ENCODE results near the gene SULF2. TPM values are rescaled to one million over a fixed set of nuclear protein-coding genes. Genes with fewer than 3 reads are reported as not detected.

The SULF2 gene
- total RNA-seq, 1 donor from 2014 or later = 0.20 TPM

- TF ChIP-seq CTCF (IDR thresholded peaks at IDR 0.05) = no peak
- ATAC-seq (ENCODE audit: low read depth) = no peak
- Mint-ChIP-seq H3K27me3 (peaks cover 12% of the 10 kb centered on the region), H3K27ac (no peak overlapping the region), H3K4me3 (no peak overlapping the region), H3K4me1 (peaks cover 12% of the 10 kb centered on the region), H3K9me3 (no peaks in the 10 kb centered on the region), H3K36me3 (ENCODE audit: low read depth) (no peaks in the 10 kb centered on the region)
- intact Hi-C loops (cut with micrococcal nuclease) = no loop called here
- DNase-seq = no peak
- CTCF ChIA-PET = no interaction called here
- POLR2A ChIA-PET = no interaction called here
Observed at GRCh38 chr20:47744803-47745202, 40.5 kb downstream of the SULF2 start.

- H3K27ac Mint-ChIP-seq = no peak overlapping the region
Observed at GRCh38 chr20:47743671-47744070, 41.6 kb downstream of the SULF2 start.

GRCh38 chr20:47741669-47742608 lies 43.3 kb downstream of the SULF2 start:
- Mint-ChIP-seq H3K9me3 (no peaks in the 10 kb centered on the region), H3K36me3 (ENCODE audit: low read depth) (no peaks in the 10 kb centered on the region), H3K27ac (no peak overlapping the region), H3K27me3 (peaks cover 12% of the 10 kb centered on the region), H3K4me1 (no peaks in the 10 kb centered on the region), H3K4me3 (no peak overlapping the region)
- ATAC-seq (ENCODE audit: low read depth) = no peak
- ChIA-PET POLR2A (no interaction called here), CTCF (no interaction called here)
- intact Hi-C loops (cut with micrococcal nuclease) = no loop called here
- no peak for DNase-seq
- TF ChIP-seq CTCF (IDR thresholded peaks at IDR 0.05) = no peak

More at GRCh38 chr20:47743671-47744070, 41.6 kb downstream of the SULF2 start:
- intact Hi-C loops (cut with micrococcal nuclease) = no loop called here
- Mint-ChIP-seq H3K36me3 (ENCODE audit: low read depth) (no peaks in the 10 kb centered on the region), H3K4me1 (peaks cover 5% of the 10 kb centered on the region), H3K4me3 (no peak overlapping the region), H3K9me3 (no peaks in the 10 kb centered on the region), H3K27me3 (peaks cover 12% of the 10 kb centered on the region)
- POLR2A ChIA-PET = no interaction called here
- CTCF ChIA-PET = no interaction called here
- ATAC-seq (ENCODE audit: low read depth) (no peak), DNase-seq (no peak)
- TF ChIP-seq CTCF (IDR thresholded peaks at IDR 0.05) = no peak

- ChIA-PET CTCF (no interaction called here), POLR2A (no interaction called here)
- DNase-seq = no peak
- no peaks in the 10 kb centered on the region for H3K36me3 Mint-ChIP-seq (ENCODE audit: low read depth)
- peaks cover 3% of the 10 kb centered on the region for H3K4me1 Mint-ChIP-seq
- H3K9me3 Mint-ChIP-seq = no peaks in the 10 kb centered on the region
- H3K4me3 Mint-ChIP-seq = no peak overlapping the region
- peaks cover 14% of the 10 kb centered on the region for H3K27me3 Mint-ChIP-seq
- ATAC-seq (ENCODE audit: low read depth) = no peak
- intact Hi-C loops (cut with micrococcal nuclease) = no loop called here
- H3K27ac Mint-ChIP-seq = no peak overlapping the region
- no peak for TF ChIP-seq CTCF (IDR thresholded peaks at IDR 0.05)
Observed at GRCh38 chr20:47740862-47741184, 44.5 kb downstream of the SULF2 start.

GRCh38 chr20:47740121-47740861 lies 45.0 kb downstream of the SULF2 start:
- H3K4me3 Mint-ChIP-seq = no peak overlapping the region
- H3K9me3 Mint-ChIP-seq = no peaks in the 10 kb centered on the region
- H3K27ac Mint-ChIP-seq = no peak overlapping the region
- ATAC-seq (ENCODE audit: low read depth) (no peak), DNase-seq (no peak)
- no peaks in the 10 kb centered on the region for H3K36me3 Mint-ChIP-seq (ENCODE audit: low read depth)
- ChIA-PET CTCF (no interaction called here), POLR2A (no interaction called here)
- peaks cover 3% of the 10 kb centered on the region for H3K4me1 Mint-ChIP-seq
- intact Hi-C loops (cut with micrococcal nuclease) = no loop called here
- H3K27me3 Mint-ChIP-seq = peaks cover 14% of the 10 kb centered on the region
- TF ChIP-seq CTCF (IDR thresholded peaks at IDR 0.05) = no peak
